SKM-1 (cell line): Measurements from ENCODE around the gene FAM217A.
A peak's percentile ranks its signal among the peaks of the same experiment; 100 is the strongest.

Experiments
- DNase-seq: peaks from one replicate; lab custom pipeline; 2025; ENCODE audit not compliant: unreplicated experiment; lab: John Stamatoyannopoulos, UW

The FAM217A gene

GRCh38 chr6:4023240-4023639 lies 55.7 kb downstream of the FAM217A start:
- DNase-seq, result no peak

DNA sequence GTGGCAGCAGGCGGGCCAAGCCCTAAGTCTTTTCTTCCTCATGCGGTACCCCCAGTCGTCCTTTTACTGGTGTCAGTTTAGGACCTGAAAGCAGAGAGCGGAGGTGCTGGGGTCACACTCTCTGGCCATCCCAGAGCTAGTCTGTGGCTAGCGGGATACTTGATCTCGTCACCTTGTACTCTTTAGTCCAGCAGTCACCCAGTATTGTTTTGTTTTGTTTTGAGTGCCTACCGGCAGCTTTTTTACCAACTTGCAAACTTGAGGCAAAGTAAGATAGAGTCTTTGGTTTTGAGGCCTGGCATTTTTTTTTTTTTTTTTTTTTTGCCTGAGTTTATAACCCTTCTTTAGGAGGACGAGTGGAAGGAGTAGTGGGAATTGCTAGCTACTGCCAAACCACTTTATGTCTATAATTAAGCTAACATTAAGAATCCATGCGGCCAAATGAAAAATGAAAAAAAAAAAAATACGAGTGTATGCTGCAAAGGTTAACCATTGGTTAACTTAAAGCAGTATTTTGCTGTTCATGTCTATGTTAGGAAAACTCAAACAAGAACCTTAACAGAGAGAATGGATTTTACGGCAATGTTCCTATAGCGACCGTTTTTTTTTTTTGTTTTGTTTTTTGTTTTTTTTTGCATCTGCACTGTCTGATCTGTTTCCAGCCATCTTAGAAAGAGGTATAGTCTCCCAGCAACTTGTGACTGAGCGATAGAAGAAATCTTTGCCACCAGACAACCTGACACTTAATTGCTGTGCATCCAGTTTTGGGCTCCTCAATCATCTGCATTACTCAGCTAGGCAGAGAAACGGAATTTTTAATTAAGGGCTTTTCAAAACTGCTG lies 56.9 kb downstream of the FAM217A start:
- DNase-seq, result no peak

- DNase-seq, result peak; percentile 90
Measured at GRCh38 chr6:4021133-4021853, 57.6 kb downstream of the FAM217A start.

- no peak for DNase-seq
Measured at GRCh38 chr6:4020822-4021132, 58.2 kb downstream of the FAM217A start.

DNA sequence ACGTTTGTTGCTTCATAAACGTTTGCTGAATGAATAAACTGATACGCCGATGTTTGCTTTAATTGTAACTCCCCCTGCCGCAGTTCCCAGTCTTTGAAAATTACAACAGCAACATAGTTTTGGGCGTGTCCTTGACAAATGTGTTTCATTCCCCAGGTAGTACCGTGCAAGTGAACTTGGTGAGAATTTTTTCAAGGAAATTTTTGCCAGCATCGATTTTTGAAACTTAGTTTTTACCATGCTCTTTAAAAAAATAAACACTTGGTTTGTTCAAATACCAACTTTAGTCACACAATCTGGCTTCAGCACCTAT lies 60.1 kb downstream of the FAM217A start:
- DNase-seq, result no peak
